CD8-positive, alpha-beta memory T cell (primary cell): ENCODE data around the gene GPATCH4. TPM values are rescaled to one million over a fixed set of nuclear protein-coding genes. Genes with fewer than 3 reads are reported as not detected.
A peak's percentile ranks its signal among the peaks of the same experiment; 100 is the strongest.
"Not testable (repeated sequence)": the region's sequence is repeated elsewhere in the genome, so short reads cannot be mapped to it uniquely, and the experiment has no call there.

ENCODE experiments used
- CTCF ChIA-PET: fragments of 350-600 bp; sonication (Branson Sonifier 250); formaldehyde crosslinking; loops from one replicate; lab custom pipeline; 2021; ENCODE audit warnings: antibody characterized with exemption; lab: Charles Lee
- POLR2A ChIA-PET: fragments of 350-600 bp; sonication (Branson Sonifier 250); formaldehyde crosslinking; loops from one replicate; lab custom pipeline; 2021; ENCODE audit warnings: antibody characterized with exemption; lab: Charles Lee
- DNase-seq, 5 donors: peaks; one replicate each; pipeline versions ENCODE4 v3.0.0 to v3.0.0-alpha.2; 2020 to 2022; ENCODE audit warnings: mixed read lengths in 1 of 5
- H3K27ac ChIP-seq: one replicate; pipeline ENCODE4 v1.7.0; 2013; ENCODE audit warnings: low read depth, mild to moderate bottlenecking, low read length, moderate library complexity
- H3K27me3 ChIP-seq: 2 replicates; pipeline ENCODE4 v1.7.0; 2013; ENCODE audit warnings: low read length, mild to moderate bottlenecking; ENCODE audit not compliant: insufficient read depth, poor library complexity, severe bottlenecking
- H3K36me3 ChIP-seq: 2 replicates; pipeline ENCODE4 v1.7.0; 2013; ENCODE audit warnings: mild to moderate bottlenecking, low read length, moderate library complexity; ENCODE audit not compliant: insufficient read depth
- H3K4me1 ChIP-seq: 2 replicates; pipeline ENCODE4 v1.7.0; 2013; ENCODE audit warnings: mild to moderate bottlenecking, low read length, moderate library complexity; ENCODE audit not compliant: insufficient read depth
- H3K4me3 ChIP-seq: 2 replicates; pipeline ENCODE4 v1.7.0; 2013; ENCODE audit warnings: mild to moderate bottlenecking, low read length
- H3K9me3 ChIP-seq: 2 replicates; pipeline ENCODE4 v1.7.0; 2013; ENCODE audit warnings: mild to moderate bottlenecking, low read length
- H3K27ac Mint-ChIP-seq, 8 donors: one replicate each; pipeline ENCODE4 v1.8.0; 2020 to 2021; ENCODE audit warnings: mixed read lengths in 8 of 8, mild to moderate bottlenecking in 6 of 8, inconsistent platforms in 3 of 8, moderate library complexity in 3 of 8
- H3K27me3 Mint-ChIP-seq, 2 donors: one replicate each; pipeline ENCODE4 v1.8.0; 2020 to 2021; ENCODE audit warnings: mixed read lengths in 2 of 2, mild to moderate bottlenecking in 1 of 2, moderate library complexity in 1 of 2
- H3K36me3 Mint-ChIP-seq, 3 donors: one replicate each; pipeline ENCODE4 v1.8.0; 2020 to 2021; ENCODE audit warnings: mixed read lengths in 3 of 3, inconsistent platforms in 1 of 3, mild to moderate bottlenecking in 1 of 3
- H3K4me1 Mint-ChIP-seq, 3 donors: one replicate each; pipeline ENCODE4 v1.8.0; 2020 to 2021; ENCODE audit warnings: mixed read lengths in 3 of 3, inconsistent platforms in 1 of 3, mild to moderate bottlenecking in 1 of 3
- H3K4me3 Mint-ChIP-seq, 7 donors: one replicate each; pipeline ENCODE4 v1.8.0; 2020 to 2021; ENCODE audit warnings: mixed read lengths in 7 of 7, mild to moderate bottlenecking in 6 of 7, moderate library complexity in 4 of 7, inconsistent platforms in 2 of 7
- H3K9me3 Mint-ChIP-seq, 5 donors: one replicate each; pipeline ENCODE4 v1.8.0; 2020 to 2022; ENCODE audit warnings: mixed read lengths in 5 of 5, mild to moderate bottlenecking in 3 of 5, moderate library complexity in 2 of 5, inconsistent platforms in 1 of 5
- polyA plus RNA-seq: library from polyadenylated mRNA; unstranded; fragments of 300-500 nt; fragmentation: Illumina TruSeq; gene quantifications from one replicate; pipeline ENCODE4 v1.2.3, GENCODE V29; 2021
- total RNA-seq, 2 experiments: library from RNA; stranded (reverse); gene quantifications; one replicate each; pipeline ENCODE4 v1.2.3, GENCODE V29; 2021

Gene GPATCH4
- total and polyA plus RNA-seq, 3 experiments from 2014 or later: 58.7 to 131 (median 123) TPM

DNA sequence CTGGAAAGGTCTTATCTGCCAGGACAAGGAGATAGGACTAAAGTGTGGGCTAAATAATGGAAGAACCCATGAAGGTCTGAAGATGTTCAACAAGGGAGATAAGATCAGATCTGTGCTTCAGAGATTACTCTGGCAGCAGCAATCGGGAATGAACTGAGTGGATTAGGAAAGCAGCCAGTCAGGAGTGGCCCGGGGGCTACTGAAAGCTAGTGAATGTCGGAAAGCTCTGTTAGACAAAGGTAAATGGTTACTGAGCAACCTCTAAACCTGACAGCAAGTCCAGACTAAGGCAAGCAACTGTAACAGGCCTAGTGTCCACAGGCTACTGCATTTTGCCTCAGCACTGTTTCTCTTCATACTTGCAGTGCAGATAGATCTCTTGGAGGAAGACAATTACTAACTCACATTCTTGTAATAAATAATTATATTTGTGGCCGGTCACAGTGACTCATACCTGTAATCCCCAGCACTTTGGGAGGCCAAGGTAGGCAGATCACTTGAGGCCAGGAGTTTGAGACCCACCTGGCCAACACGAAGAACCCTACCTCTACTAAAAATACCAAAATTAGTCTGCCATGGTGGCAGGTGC is 41.4 kb downstream of the GPATCH4 start:
- H3K4me1 ChIP-seq: no peaks in the 10 kb centered on the region
- H3K27ac ChIP-seq: no peak overlapping the region
- H3K4me3 Mint-ChIP-seq: no peak overlapping the region
- peak overlapping the region in 1 of 8 donors; percentile 56 for H3K27ac Mint-ChIP-seq
- H3K36me3 Mint-ChIP-seq: no peaks in the 10 kb centered on the region
- ChIA-PET CTCF (no interaction called here), POLR2A (no interaction called here)
- H3K9me3 ChIP-seq: no peaks in the 10 kb centered on the region
- no peaks in the 10 kb centered on the region for H3K27me3 ChIP-seq
- no peak for DNase-seq
- no peak overlapping the region for H3K4me3 ChIP-seq
- no peaks in the 10 kb centered on the region for H3K36me3 ChIP-seq
- no peaks in the 10 kb centered on the region for H3K27me3 Mint-ChIP-seq
- no peaks in the 10 kb centered on the region for H3K9me3 Mint-ChIP-seq
- H3K4me1 Mint-ChIP-seq: no peaks in the 10 kb centered on the region

- Histone ChIP-seq H3K4me3 (no peak overlapping the region), H3K4me1 (no peaks in the 10 kb centered on the region), H3K9me3 (no peaks in the 10 kb centered on the region), H3K36me3 (no peaks in the 10 kb centered on the region), H3K27ac (no peak overlapping the region), H3K27me3 (no peaks in the 10 kb centered on the region)
- no peaks in the 10 kb centered on the region for H3K36me3 Mint-ChIP-seq
- no peaks in the 10 kb centered on the region for H3K27me3 Mint-ChIP-seq
- H3K4me3 Mint-ChIP-seq: no peak overlapping the region
- H3K27ac Mint-ChIP-seq: peak overlapping the region in 1 of 8 donors; percentile 56
- DNase-seq: no peak
- POLR2A ChIA-PET: no interaction called here
- CTCF ChIA-PET: no interaction called here
- H3K4me1 Mint-ChIP-seq: no peaks in the 10 kb centered on the region
- H3K9me3 Mint-ChIP-seq: no peaks in the 10 kb centered on the region
These were observed 42.0 kb downstream of the GPATCH4 start for GRCh38 chr1:156559086-156559796.

GRCh38 chr1:156556354-156556753 is 44.9 kb downstream of the GPATCH4 start:
- H3K9me3 Mint-ChIP-seq: no peaks in the 10 kb centered on the region
- H3K4me1 Mint-ChIP-seq: peaks cover 2 to 5% (median 4%) of the 10 kb centered on the region in 3 donors
- ChIA-PET CTCF (interaction anchor here (1.3 kb wide), 1 partner anchor 63 kb away, joined by 4 read pairs; no protein-coding TSS in a partner anchor), POLR2A (no interaction called here)
- H3K27ac ChIP-seq: no peak overlapping the region
- H3K4me3 ChIP-seq: no peak overlapping the region
- no peak for DNase-seq
- no peaks in the 10 kb centered on the region for H3K27me3 ChIP-seq
- no peaks in the 10 kb centered on the region for H3K27me3 Mint-ChIP-seq
- no peaks in the 10 kb centered on the region for H3K9me3 ChIP-seq
- no peaks in the 10 kb centered on the region for H3K4me1 ChIP-seq
- no peaks in the 10 kb centered on the region for H3K36me3 ChIP-seq
- H3K4me3 Mint-ChIP-seq: no peak overlapping the region
- H3K27ac Mint-ChIP-seq: peak overlapping the region in 1 of 8 donors; percentile 10
- peaks cover 0 to 3% (median 0%) of the 10 kb centered on the region in 3 donors for H3K36me3 Mint-ChIP-seq

DNA sequence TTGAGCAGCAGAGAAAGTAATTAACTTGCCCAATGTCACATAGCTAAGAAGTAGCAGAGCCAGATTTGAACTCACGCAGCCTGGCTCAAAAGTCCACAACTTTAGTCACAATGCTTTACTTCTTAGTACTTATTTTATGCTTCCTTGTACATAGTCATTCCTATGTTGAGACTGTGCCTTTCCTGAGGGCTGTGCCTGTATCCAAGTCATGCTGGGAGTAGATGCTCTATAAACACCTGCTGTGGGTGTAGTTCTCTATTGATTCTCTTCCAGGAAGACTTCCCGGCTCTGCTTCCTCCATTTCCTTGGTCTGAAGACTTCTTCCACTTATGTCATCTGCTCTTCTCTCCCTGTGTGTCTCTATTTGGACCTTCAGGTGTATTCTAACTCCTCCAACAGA is 45.6 kb downstream of the GPATCH4 start:
- no peak for DNase-seq
- Histone ChIP-seq H3K36me3 (no peaks in the 10 kb centered on the region), H3K4me3 (no peak overlapping the region), H3K27me3 (no peaks in the 10 kb centered on the region), H3K9me3 (no peaks in the 10 kb centered on the region), H3K27ac (no peak overlapping the region), H3K4me1 (no peaks in the 10 kb centered on the region)
- Mint-ChIP-seq H3K4me1 (peaks cover 2 to 5% (median 4%) of the 10 kb centered on the region in 3 donors), H3K4me3 (no peak overlapping the region), H3K27me3 (no peaks in the 10 kb centered on the region), H3K27ac (peak overlapping the region in 3 of 8 donors; percentile 1 to 51 (median 10)), H3K9me3 (no peaks in the 10 kb centered on the region), H3K36me3 (peaks cover 0 to 3% (median 0%) of the 10 kb centered on the region in 3 donors)
- ChIA-PET CTCF (interaction anchor here (1.1 to 1.3 kb wide), 2 partner anchors 54 to 62 kb away, joined by 3 to 4 read pairs; no protein-coding TSS in a partner anchor), POLR2A (no interaction called here)

- H3K27me3 ChIP-seq: no peaks in the 10 kb centered on the region
- no peak overlapping the region for H3K27ac ChIP-seq
- no peaks in the 10 kb centered on the region for H3K4me1 ChIP-seq
- DNase-seq: no peak
- Mint-ChIP-seq H3K27me3 (no peaks in the 10 kb centered on the region), H3K4me3 (no peak overlapping the region), H3K36me3 (peaks cover 0 to 3% (median 0%) of the 10 kb centered on the region in 3 donors), H3K4me1 (peaks cover 2 to 5% (median 4%) of the 10 kb centered on the region in 3 donors), H3K27ac (peak overlapping the region in 1 of 8 donors; percentile 72), H3K9me3 (no peaks in the 10 kb centered on the region)
- POLR2A ChIA-PET: no interaction called here
- no peak overlapping the region for H3K4me3 ChIP-seq
- H3K9me3 ChIP-seq: no peaks in the 10 kb centered on the region
- CTCF ChIA-PET: interaction anchor here (1.1 to 1.3 kb wide), 2 partner anchors 53 to 61 kb away, joined by 3 to 4 read pairs; no protein-coding TSS in a partner anchor
- no peaks in the 10 kb centered on the region for H3K36me3 ChIP-seq
These were observed 46.3 kb downstream of the GPATCH4 start for GRCh38 chr1:156554971-156555370.

DNA sequence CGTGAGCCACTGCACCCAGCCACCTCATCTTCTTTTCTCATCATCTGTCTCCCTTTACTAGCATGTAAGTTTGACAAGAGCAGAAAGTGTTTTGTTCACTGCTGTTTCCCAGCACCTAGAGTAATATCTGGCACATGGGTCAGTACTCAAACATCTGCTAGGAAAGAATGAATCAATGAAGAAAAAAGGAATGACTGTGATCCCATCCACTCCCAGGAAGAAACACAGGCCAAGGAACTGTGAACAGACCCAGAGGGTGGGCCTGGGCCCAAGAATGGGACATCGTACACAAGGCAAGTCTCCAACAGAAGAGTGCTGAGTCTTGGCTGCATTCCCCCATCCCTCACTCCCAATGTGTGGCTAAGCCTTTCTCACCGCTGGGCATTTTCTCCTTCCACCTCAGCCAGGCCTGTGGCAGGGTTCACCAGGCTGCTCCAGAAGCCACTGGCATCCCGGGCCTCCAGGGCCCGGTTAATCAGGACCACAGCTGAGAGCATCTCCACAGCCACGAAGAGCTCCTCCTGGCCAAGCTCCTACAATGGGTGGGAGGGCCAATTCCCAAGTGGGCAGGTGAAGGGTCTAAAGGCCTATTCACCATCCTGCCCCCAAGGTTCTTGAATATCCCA is 47.3 kb downstream of the GPATCH4 start:
- Mint-ChIP-seq H3K9me3 (no peaks in the 10 kb centered on the region), H3K4me3 (no peak overlapping the region), H3K27ac (peak overlapping the region in 2 of 8 donors; percentile 10 to 93), H3K27me3 (no peaks in the 10 kb centered on the region), H3K4me1 (peaks cover 2 to 5% (median 4%) of the 10 kb centered on the region in 3 donors), H3K36me3 (peaks cover 0 to 3% (median 0%) of the 10 kb centered on the region in 3 donors)
- Histone ChIP-seq H3K9me3 (no peaks in the 10 kb centered on the region), H3K36me3 (no peaks in the 10 kb centered on the region), H3K27ac (no peak overlapping the region), H3K4me3 (no peak overlapping the region), H3K27me3 (no peaks in the 10 kb centered on the region), H3K4me1 (no peaks in the 10 kb centered on the region)
- ChIA-PET POLR2A (interaction anchor here (0.6 kb wide), 1 partner anchor 58 kb away, joined by 3 read pairs; no protein-coding TSS in a partner anchor), CTCF (interaction anchor here (0.7 kb wide), 1 partner anchor 13 kb away, joined by 3 read pairs; no protein-coding TSS in a partner anchor)
- no peak for DNase-seq

DNA sequence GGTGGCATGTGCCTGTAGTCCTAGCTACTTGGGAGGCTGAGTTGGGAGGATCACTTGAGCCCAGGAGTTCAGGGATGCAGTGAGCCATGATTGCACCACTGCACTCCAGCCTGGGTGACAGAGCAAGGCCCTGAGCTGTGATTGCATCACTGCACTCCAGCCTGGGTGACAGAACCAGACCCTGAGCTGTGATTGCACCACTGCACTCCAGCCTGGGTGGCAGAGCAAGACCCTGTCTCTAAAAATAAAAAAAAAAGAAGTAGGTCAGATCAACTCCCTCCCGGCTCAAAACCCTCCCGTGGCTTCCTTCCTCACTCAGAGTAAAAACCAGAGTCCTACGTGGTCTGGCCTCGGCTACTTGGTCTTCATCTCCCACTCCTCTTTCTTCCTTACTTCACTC is 48.3 kb downstream of the GPATCH4 start:
- H3K36me3 ChIP-seq, H3K4me3 ChIP-seq, H3K4me3 Mint-ChIP-seq, POLR2A ChIA-PET, H3K4me1 ChIP-seq, CTCF ChIA-PET, H3K36me3 Mint-ChIP-seq, H3K27ac ChIP-seq, H3K27me3 ChIP-seq, H3K4me1 Mint-ChIP-seq, DNase-seq, H3K9me3 Mint-ChIP-seq, H3K27me3 Mint-ChIP-seq, H3K9me3 ChIP-seq: not testable (repeated sequence)
- peak overlapping the region in 3 of 8 donors; percentile 58 to 96 (median 59) for H3K27ac Mint-ChIP-seq

DNA sequence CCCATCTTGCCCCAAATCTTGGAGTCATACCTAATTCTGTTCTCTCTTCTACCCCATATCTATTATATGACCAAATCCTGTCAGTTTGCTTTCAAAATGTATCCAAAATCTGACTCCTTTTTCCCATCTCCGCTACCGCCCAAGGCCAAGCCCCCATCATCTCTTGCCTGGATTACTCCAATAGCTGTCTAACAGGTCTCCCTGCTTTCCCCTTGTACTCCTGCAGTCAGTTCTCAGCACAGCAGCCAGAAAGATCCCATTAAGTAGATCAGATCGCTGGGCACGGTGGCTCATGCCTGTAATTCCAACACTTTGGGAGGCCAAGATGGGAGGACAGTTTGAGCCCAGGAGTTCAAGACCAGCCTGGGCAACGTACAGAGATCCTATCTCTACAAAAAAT is 48.8 kb downstream of the GPATCH4 start:
- Histone ChIP-seq H3K36me3 (no peaks in the 10 kb centered on the region), H3K27ac (no peak overlapping the region), H3K4me1 (no peaks in the 10 kb centered on the region), H3K27me3 (no peaks in the 10 kb centered on the region), H3K9me3 (no peaks in the 10 kb centered on the region), H3K4me3 (no peak overlapping the region)
- Mint-ChIP-seq H3K4me1 (peaks cover 2 to 5% (median 4%) of the 10 kb centered on the region in 3 donors), H3K36me3 (peaks cover 0 to 3% (median 0%) of the 10 kb centered on the region in 3 donors), H3K9me3 (no peaks in the 10 kb centered on the region), H3K4me3 (no peak overlapping the region), H3K27me3 (no peaks in the 10 kb centered on the region), H3K27ac (peak overlapping the region in 2 of 8 donors; percentile 3 to 76)
- POLR2A ChIA-PET: no interaction called here
- CTCF ChIA-PET: no interaction called here
- no peak for DNase-seq
